GM15510 (cell line): ENCODE data around the gene ADGRG2.

ENCODE experiments used
- POLR2A ChIP-seq: IDR thresholded peaks from 3 replicates; pipeline ENCODE4 v1.6.1; 2011; ENCODE audit warnings: borderline replicate concordance; ENCODE audit not compliant: insufficient read length; ENCODE audit errors: extremely low read depth

The ADGRG2 gene

GRCh38 chrX:19100586-19100985 is 21.7 kb downstream of the ADGRG2 start:
- TF ChIP-seq POLR2A = no peak

GRCh38 chrX:19097553-19098283 is 24.6 kb downstream of the ADGRG2 start:
- no peak for TF ChIP-seq POLR2A

- TF ChIP-seq POLR2A = no peak
Measured at GRCh38 chrX:19096586-19096985, 25.7 kb downstream of the ADGRG2 start.

GRCh38 chrX:19094654-19095053 is 27.6 kb downstream of the ADGRG2 start:
- no peak for TF ChIP-seq POLR2A

- no peak for TF ChIP-seq POLR2A
Measured at GRCh38 chrX:19091596-19091995, 30.7 kb downstream of the ADGRG2 start.

- TF ChIP-seq POLR2A = no peak
Measured at GRCh38 chrX:19089555-19090040, 32.7 kb downstream of the ADGRG2 start.

- no peak for TF ChIP-seq POLR2A
Measured at GRCh38 chrX:19086102-19086772, 36.0 kb downstream of the ADGRG2 start.

- TF ChIP-seq POLR2A = no peak
Measured at GRCh38 chrX:19085666-19086065, 36.6 kb downstream of the ADGRG2 start.

- TF ChIP-seq POLR2A = no peak
Measured at GRCh38 chrX:19075754-19076153, 46.5 kb downstream of the ADGRG2 start.

GRCh38 chrX:19072372-19072771 is 49.9 kb downstream of the ADGRG2 start:
- no peak for TF ChIP-seq POLR2A

- no peak for TF ChIP-seq POLR2A
Measured at GRCh38 chrX:19070555-19070994, 51.7 kb downstream of the ADGRG2 start.

- TF ChIP-seq POLR2A = no peak
Measured at GRCh38 chrX:19065535-19065934, 56.7 kb downstream of the ADGRG2 start.

GRCh38 chrX:19064175-19064574 is 58.1 kb downstream of the ADGRG2 start:
- TF ChIP-seq POLR2A = no peak

- TF ChIP-seq POLR2A = no peak
Measured at GRCh38 chrX:19063030-19063429, 59.2 kb downstream of the ADGRG2 start.

- no peak for TF ChIP-seq POLR2A
Measured at GRCh38 chrX:19059067-19059466, 63.2 kb downstream of the ADGRG2 start.

- no peak for TF ChIP-seq POLR2A
Measured at GRCh38 chrX:19057856-19058255, 64.4 kb downstream of the ADGRG2 start.

- no peak for TF ChIP-seq POLR2A
Measured at GRCh38 chrX:19049110-19049509, 73.2 kb downstream of the ADGRG2 start.
